ENCODE data around the gene CYP39A1.

The CYP39A1 gene

GRCh38 chr6:46583721-46584120, 68.9 kb downstream of the CYP39A1 start:
- DNase-seq, result no peak

- no peak for DNase-seq
Measured at GRCh38 chr6:46583081-46583480, 69.5 kb downstream of the CYP39A1 start.

- DNase-seq, result no peak
Measured at GRCh38 chr6:46581459-46582177, 71.0 kb downstream of the CYP39A1 start.

GRCh38 chr6:46575530-46575929, 77.1 kb downstream of the CYP39A1 start:
- DNase-seq, result no peak

- DNase-seq, result no peak
Measured at GRCh38 chr6:46573140-46573539, 79.5 kb downstream of the CYP39A1 start.

GRCh38 chr6:46565531-46565930, 87.1 kb downstream of the CYP39A1 start:
- no peak for DNase-seq

GRCh38 chr6:46563924-46564323, 88.7 kb downstream of the CYP39A1 start:
- DNase-seq, result no peak

GRCh38 chr6:46556053-46556452, 96.6 kb downstream of the CYP39A1 start:
- DNase-seq, result no peak

GRCh38 chr6:46555129-46555528, 97.5 kb downstream of the CYP39A1 start:
- no peak for DNase-seq

GRCh38 chr6:46549155-46549554, 103.5 kb downstream of the CYP39A1 start:
- no peak for DNase-seq

GRCh38 chr6:46541556-46541955, 111.1 kb downstream of the CYP39A1 start:
- DNase-seq, result no peak

- no peak for DNase-seq
Measured at GRCh38 chr6:46539866-46540265, 112.8 kb downstream of the CYP39A1 start.

GRCh38 chr6:46538800-46539480, 113.7 kb downstream of the CYP39A1 start:
- no peak for DNase-seq

- no peak for DNase-seq
Measured at GRCh38 chr6:46530896-46531295, 121.7 kb downstream of the CYP39A1 start.

GRCh38 chr6:46528961-46529750, 123.5 kb downstream of the CYP39A1 start:
- no peak for DNase-seq

GRCh38 chr6:46526607-46527006, 126.0 kb downstream of the CYP39A1 start:
- DNase-seq, result no peak

GRCh38 chr6:46525583-46525982, 127.0 kb downstream of the CYP39A1 start:
- DNase-seq, result no peak

- no peak for DNase-seq
Measured at GRCh38 chr6:46521464-46521971, 131.1 kb downstream of the CYP39A1 start.

- DNase-seq, result no peak
Measured at GRCh38 chr6:46517202-46517601, 135.4 kb downstream of the CYP39A1 start.

- no peak for DNase-seq
Measured at GRCh38 chr6:46513533-46513932, 139.1 kb downstream of the CYP39A1 start.

- no peak for DNase-seq
Measured at GRCh38 chr6:46511320-46511719, 141.3 kb downstream of the CYP39A1 start.

GRCh38 chr6:46510651-46511050, 142.0 kb downstream of the CYP39A1 start:
- no peak for DNase-seq

GRCh38 chr6:46509981-46510510, 142.6 kb downstream of the CYP39A1 start:
- no peak for DNase-seq
